ENCODE measurements around the gene CDRT4. TPM values are rescaled to one million over a fixed set of nuclear protein-coding genes. Genes with fewer than 3 reads are reported as not detected.

The CDRT4 gene
- total and polyA plus RNA-seq, 10 of the 15 experiments (the other 5 are each of a cell fraction or from before 2014, with no cell fraction given) = 0.11 to 1.3 (median 0.51) TPM; not detected in 3

GRCh38 chr17:15409721-15410250 is 57.6 kb downstream of the CDRT4 start:
- H4K20me1 ChIP-seq (ENCODE audit: control insufficient read depth, insufficient read depth) = no peaks in the 10 kb centered on the region
- 75% methylated on average over 14 of the region's 14 CpGs for WGBS (ENCODE audit: insufficient coverage, insufficient replicate concordance, low lambda C conversion rate, missing lambda C conversion rate)
- H3K79me2 ChIP-seq (ENCODE audit: control insufficient read depth, insufficient read depth, low read length) = no peaks in the 10 kb centered on the region
- H3K36me3 ChIP-seq (ENCODE audit: control insufficient read depth in 2 of 2, insufficient read depth in 2 of 2, low read length in 1 of 2) = no peaks in the 10 kb centered on the region
- TF ChIP-seq ZNF24 (IDR thresholded peaks at IDR 0.05) (no peak), FOXM1 (IDR thresholded peaks at IDR 0.05; ENCODE audit: low read depth, low read length) (no peak), EGR1 (IDR thresholded peaks at IDR 0.05; ENCODE audit: borderline replicate concordance in 1 of 2, low read depth in 2 of 2, low read length in 2 of 2) (no peak), KAT2A (conservative IDR thresholded peaks at IDR 0.05; ENCODE audit: control insufficient read depth, low read depth, low read length) (no peak), MYB (IDR thresholded peaks at IDR 0.05; ENCODE audit: borderline replicate concordance, low read depth, low read length) (no peak), ATF2 (IDR thresholded peaks at IDR 0.05; ENCODE audit: low read length) (no peak), ZZZ3 (IDR thresholded peaks at IDR 0.05; ENCODE audit: control insufficient read depth, insufficient read length, low read depth) (no peak), HCFC1 (IDR thresholded peaks at IDR 0.05; ENCODE audit: low read length) (no peak), IKZF2 (IDR thresholded peaks at IDR 0.05) (no peak), SRF (IDR thresholded peaks at IDR 0.05; ENCODE audit: low read depth in 2 of 2, low read length in 2 of 2) (no peak), PRDM15 (CRISPR knock-in tag; IDR thresholded peaks at IDR 0.05) (no peak), MTA3 (IDR thresholded peaks at IDR 0.05; ENCODE audit: borderline replicate concordance, low read length) (no peak), POLR2A (IDR thresholded peaks at IDR 0.05; ENCODE audit: low read depth, low read length) (no peak), CEBPB (IDR thresholded peaks at IDR 0.05; ENCODE audit: borderline replicate concordance in 1 of 2, low read depth in 2 of 2, low read length in 2 of 2) (no peak), MTA2 (IDR thresholded peaks at IDR 0.05; ENCODE audit: low read depth) (no peak)
- FAIRE-seq = no peak
- in situ Hi-C loops (cut with MboI) (no loop called here), intact Hi-C loops (cut with micrococcal nuclease; ENCODE audit: unreplicated experiment) (no loop called here)
- BruUV-seq (replicated peaks) = no TSS peak
- no peak overlapping the region for H3K4me2 ChIP-seq (ENCODE audit: control insufficient read depth, insufficient read depth)
- no peak overlapping the region for H2AFZ ChIP-seq (ENCODE audit: control insufficient read depth, low read depth, low read length)
- H3K27me3 ChIP-seq (replicated peaks in 1 of 2; ENCODE audit: control insufficient read depth in 2 of 2, insufficient read depth in 2 of 2, low read length in 1 of 2) = no peaks in the 10 kb centered on the region
- no peak for DNase-seq (ENCODE audit: low read depth, low spot score)
- H3K9ac ChIP-seq (ENCODE audit: control insufficient read depth, insufficient read depth, low read length) = no peak overlapping the region
- no peak for ATAC-seq
- ChIA-PET POLR2A (no interaction called here), SMC1A (ENCODE audit: uncharacterized antibody, unreplicated experiment) (no interaction called here), CTCF (no interaction called here), RAD21 (ENCODE audit: unreplicated experiment) (no interaction called here)
- no peak overlapping the region for H3K4me3 ChIP-seq
- no peaks in the 10 kb centered on the region for H3K4me1 ChIP-seq (ENCODE audit: control insufficient read depth, insufficient read depth, low read length)
- H3K9me3 ChIP-seq (replicated peaks; ENCODE audit: control insufficient read depth, insufficient read depth, low read length) = no peaks in the 10 kb centered on the region
- H3K27ac ChIP-seq (ENCODE audit: control insufficient read depth, insufficient read depth) = no peak overlapping the region
